Adrenal gland (tissue), 12 donors: ENCODE data around the gene ITIH5. TPM values are rescaled to one million over a fixed set of nuclear protein-coding genes. Genes with fewer than 3 reads are reported as not detected.

Source experiments
- DNase-seq, 7 donors: peaks; one replicate each; pipeline ENCODE4 v3.0.0-alpha.2; 2019 to 2020
- H3K27ac ChIP-seq, 5 donors: fragments of 200-600 bp; sonication (generic) in 4 of 5; 1 replicate in 3 of 5; 2 replicates in 2 of 5; pipeline versions ENCODE4 v1.5.1 to v1.8.0; 2016 to 2020; ENCODE audit warnings: mild to moderate bottlenecking in 1 of 5
- H3K27me3 ChIP-seq: fragments of 200-600 bp; 2 replicates; pipeline ENCODE4 v1.8.0; 2021
- H3K36me3 ChIP-seq, 2 donors: fragments of 200-600 bp; replicated peaks in 1 of 2; 1 replicate in 1 of 2; 2 replicates in 1 of 2; pipeline versions ENCODE4 v1.5.1 to v1.8.0; 2018 to 2022
- H3K4me1 ChIP-seq, 2 donors: fragments of 200-600 bp; replicated peaks in 1 of 2; 1 replicate in 1 of 2; 2 replicates in 1 of 2; pipeline versions ENCODE4 v1.5.1 to v1.8.0; 2018 to 2021
- H3K4me3 ChIP-seq, 4 donors: fragments of 200-600 bp; sonication (generic) in 3 of 4; one replicate each; pipeline ENCODE4 v1.5.1; 2016 to 2018
- H3K9me3 ChIP-seq, 3 donors: fragments of 200-600 bp; sonication (generic) in 1 of 3; replicated peaks in 1 of 3; 1 replicate in 2 of 3; 2 replicates in 1 of 3; pipeline versions ENCODE4 v1.5.1 to v1.8.0; 2016 to 2021
- CTCF ChIP-seq, 6 experiments: fragments of 450-650 bp in 4 of 6; fragments of 200-600 bp in 2 of 6; sonication (generic) in 1 of 6; IDR thresholded peaks; 1 replicate in 5 of 6; 2 replicates in 1 of 6; pipeline versions ENCODE4 v1.5.1 to v1.8.0; 2016 to 2021; ENCODE audit warnings: antibody characterized with exemption in 6 of 6, mild to moderate bottlenecking in 2 of 6, moderate library complexity in 1 of 6
- POLR2A ChIP-seq, 2 donors: fragments of 450-650 bp; IDR thresholded peaks; one replicate each; pipeline ENCODE4 v1.6.1; 2017; ENCODE audit warnings: antibody characterized with exemption in 2 of 2, mild to moderate bottlenecking in 2 of 2, moderate library complexity in 1 of 2
- whole genome bisulfite sequencing, 4 donors: extraction: QIAGEN DNeasy Blood & Tissue Kit in 2 of 4; methylation state at CpG; one replicate each; pipeline versions ENCODE4 v1.1.5 to v1.1.7; 2013 to 2017; 5-methylcytosine and 5-hydroxymethylcytosine counted together
- intact Hi-C, 2 donors: fragments of 100-400 bp; cut with DNase I; formaldehyde crosslinking; loops; one replicate each; pipeline versions ENCODE4 v1.14.1 to v1.15.0; 2022 to 2023
- polyA plus RNA-seq, 3 donors: library from polyadenylated mRNA; stranded (reverse); fragments of 200-250 nt in 2 of 3; fragments of 350-450 nt in 1 of 3; fragmentation: Illumina TruSeq in 1 of 3; extraction: RNeasy Lipid Tissue Mini Kit (QIAGEN cat#74804) in 1 of 3; gene quantifications; one replicate each; pipeline ENCODE4 v1.2.3, GENCODE V29; 2013 to 2014
- total RNA-seq, 9 donors: library from RNA; depleted of rRNA in 4 of 9; stranded (reverse); fragments of >200 nt in 4 of 9; fragments of 120-200 nt in 1 of 9; fragmentation: NEBNext Ultra II Directional in 1 of 9; extraction: Animal tissue kit (Norgen Biotek cat#: 25700) in 1 of 9; gene quantifications; one replicate each; pipeline versions ENCODE4 v1.1.0 to v1.2.4, GENCODE V29; 2013 to 2023
- donor health status: healthy with polysubstance abuse.
- donor health status: Bipolar disorder and iron deficiency.
- donor health status: DM: yes; HTN: yes; CAD: no.
- donor health status: DM: no; HTN: no; CAD: no.
- donor health status: DM: no; HTN: no; CAD: no.
- donor health status: DM: yes; HTN: yes; CAD: no.

ITIH5 gene
- total and polyA plus RNA-seq, 12 donors = 0.66 to 6.2 (median 1.7) TPM

DNA sequence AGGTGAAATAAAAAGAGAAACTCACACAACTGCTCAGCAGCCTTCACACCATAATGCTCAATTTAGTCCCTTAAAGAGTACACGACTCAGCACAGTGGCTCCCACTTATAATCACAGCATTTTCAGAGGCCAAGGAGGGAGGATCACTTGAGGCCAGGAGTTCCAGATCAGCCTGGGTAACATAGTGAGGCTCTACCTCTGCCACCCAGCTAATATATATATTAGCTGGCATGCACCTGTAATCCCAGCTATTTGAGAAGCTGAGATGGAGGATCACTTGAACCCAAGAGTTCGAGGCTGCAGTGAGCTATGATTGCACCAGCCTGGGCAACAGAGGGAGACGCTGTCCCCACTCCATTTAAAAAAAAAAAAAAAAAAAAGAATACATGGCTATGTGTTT is 38.6 kb upstream of the ITIH5 start:
- intact Hi-C loops = no loop called here
- H3K9me3 ChIP-seq = no peaks in the 10 kb centered on the region
- DNase-seq = no peak
- no peaks in the 10 kb centered on the region for H3K36me3 ChIP-seq
- no peaks in the 10 kb centered on the region for H3K27me3 ChIP-seq
- no peak overlapping the region for H3K27ac ChIP-seq
- WGBS, 4 donors = 71 to 80% (median 76%) methylated on average over 3 of the region's 3 CpGs
- no peaks in the 10 kb centered on the region for H3K4me1 ChIP-seq
- H3K4me3 ChIP-seq = no peak overlapping the region
- TF ChIP-seq POLR2A (IDR thresholded peaks at IDR 0.05) = no peak
- no peak for TF ChIP-seq CTCF (IDR thresholded peaks at IDR 0.05)

- WGBS, 4 donors = 72 to 82% (median 77%) methylated on average over 8 of the region's 8 CpGs
- H3K36me3 ChIP-seq = no peaks in the 10 kb centered on the region
- intact Hi-C loops = no loop called here
- no peaks in the 10 kb centered on the region for H3K9me3 ChIP-seq
- no peaks in the 10 kb centered on the region for H3K4me1 ChIP-seq
- H3K27me3 ChIP-seq = no peaks in the 10 kb centered on the region
- H3K4me3 ChIP-seq = no peak overlapping the region
- no peak overlapping the region for H3K27ac ChIP-seq
- no peak for DNase-seq
- no peak for TF ChIP-seq POLR2A (IDR thresholded peaks at IDR 0.05)
- no peak for TF ChIP-seq CTCF (IDR thresholded peaks at IDR 0.05)
Observed at GRCh38 chr10:7704071-7705016, 37.6 kb upstream of the ITIH5 start.

DNA sequence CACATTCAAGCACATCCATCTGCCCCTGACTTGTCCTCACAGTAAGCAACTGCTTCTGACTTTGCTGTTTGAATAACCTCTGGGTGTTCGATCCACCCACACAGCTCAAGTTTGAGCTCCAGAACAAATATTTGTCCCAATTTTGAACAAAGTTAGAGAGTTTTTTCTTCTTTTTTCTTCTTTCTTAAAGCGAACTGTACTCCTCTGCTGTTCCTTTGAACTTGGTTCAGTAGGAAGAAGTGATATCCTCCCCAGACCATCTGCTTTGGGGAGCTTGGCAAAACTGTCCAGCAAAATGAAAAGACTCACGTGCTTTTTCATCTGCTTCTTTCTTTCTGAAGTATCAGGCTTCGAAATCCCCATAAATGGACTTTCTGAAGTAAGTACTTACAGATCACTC is 36.4 kb upstream of the ITIH5 start, which contains the start of gene ITIH2:
ITIH2 (plus strand) TSS at position 177 of the 400 bp plus-strand sequence; CDS start at position 296, 119 bp downstream.
- DNase-seq = no peak
- H3K4me3 ChIP-seq = no peak within 1 kb of the TSS
- intact Hi-C loops = no loop called here
- WGBS, 4 donors = 50 to 52% (median 50%) methylated on average over 4 of the region's 4 CpGs
- H3K9me3 ChIP-seq = no peaks in the 10 kb centered on the region
- TF ChIP-seq CTCF (IDR thresholded peaks at IDR 0.05) (no peak), POLR2A (IDR thresholded peaks at IDR 0.05) (no peak)
- H3K4me1 ChIP-seq = no peaks in the 10 kb centered on the region
- H3K27ac ChIP-seq = no peak within 1 kb of the TSS
- H3K36me3 ChIP-seq = no peaks in the 10 kb centered on the region
- H3K27me3 ChIP-seq = no peaks in the 10 kb centered on the region

- H3K27ac ChIP-seq = no peak overlapping the region
- no peak overlapping the region for H3K4me3 ChIP-seq
- TF ChIP-seq CTCF (IDR thresholded peaks at IDR 0.05) = no peak
- no peak for TF ChIP-seq POLR2A (IDR thresholded peaks at IDR 0.05)
- H3K9me3 ChIP-seq = no peaks in the 10 kb centered on the region
- intact Hi-C loops = no loop called here
- 75 to 84% (median 78%) methylated on average over 4 of the region's 4 CpGs for WGBS, 4 donors
- DNase-seq = no peak
- no peaks in the 10 kb centered on the region for H3K36me3 ChIP-seq
- no peaks in the 10 kb centered on the region for H3K4me1 ChIP-seq
- no peaks in the 10 kb centered on the region for H3K27me3 ChIP-seq
Observed at GRCh38 chr10:7702288-7702812, 35.6 kb upstream of the ITIH5 start.
